ENCODE results near the gene KRTAP10-2.
"Not testable (repeated sequence)": the region's sequence is repeated elsewhere in the genome, so short reads cannot be mapped to it uniquely, and the experiment has no call there.

The KRTAP10-2 gene

DNA sequence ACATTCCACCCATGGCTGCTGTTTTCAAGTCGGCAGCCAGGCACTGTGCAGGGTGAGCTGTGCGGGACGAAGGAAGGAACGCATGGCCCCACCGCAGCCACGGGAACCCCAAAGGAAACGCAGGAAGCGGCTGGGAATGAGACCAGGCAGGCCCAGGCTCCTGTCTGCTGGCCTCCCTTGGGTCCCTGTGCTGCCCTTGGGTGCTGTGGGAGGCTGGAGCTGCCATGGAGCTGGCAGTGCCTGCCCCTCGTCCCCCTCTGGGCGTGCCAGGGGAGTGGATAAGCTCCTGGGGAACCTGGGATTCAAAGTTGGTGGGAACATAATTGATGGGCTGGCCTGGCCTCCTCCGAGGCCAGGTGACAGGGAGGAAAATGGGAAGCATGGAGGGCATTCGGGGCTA, 17.0 kb upstream of the KRTAP10-2 start:
- in situ Hi-C loops (cut with MboI; ENCODE audit: low sequenced_read_pairs) = no loop called here

DNA sequence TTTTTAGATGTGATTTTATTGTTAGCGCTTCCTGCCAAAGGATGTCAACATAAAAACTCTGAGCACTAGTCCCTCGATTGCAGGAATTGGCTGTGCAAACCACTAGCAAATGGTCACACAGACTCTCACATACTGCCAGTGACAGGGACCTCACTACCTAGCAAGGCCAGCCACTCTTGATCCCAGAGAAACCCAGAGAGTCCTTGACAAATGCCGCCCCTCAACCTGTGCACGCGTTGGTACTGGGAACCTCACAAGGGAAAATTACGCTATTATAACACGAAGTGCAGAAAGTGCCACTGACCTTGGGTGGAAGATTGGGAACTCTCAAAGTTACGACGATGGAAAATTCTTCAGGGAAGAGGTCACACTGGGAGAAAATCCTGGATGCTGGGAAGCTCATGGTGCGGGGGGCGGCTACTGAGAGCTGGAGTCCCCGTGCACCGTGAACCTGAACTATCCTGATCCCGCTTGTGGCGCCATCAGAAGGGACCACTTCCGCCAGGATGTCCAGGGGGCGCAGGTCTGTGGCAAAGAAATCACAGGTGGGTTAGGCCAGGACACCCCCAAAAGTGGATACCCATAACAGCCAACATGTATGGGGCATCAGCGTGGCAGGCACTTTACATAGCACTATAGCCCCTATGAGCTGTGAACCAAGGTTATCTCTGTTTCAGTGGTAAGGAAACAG, 16.3 kb upstream of the KRTAP10-2 start:
- in situ Hi-C loops (cut with MboI; ENCODE audit: low sequenced_read_pairs) = no loop called here

DNA sequence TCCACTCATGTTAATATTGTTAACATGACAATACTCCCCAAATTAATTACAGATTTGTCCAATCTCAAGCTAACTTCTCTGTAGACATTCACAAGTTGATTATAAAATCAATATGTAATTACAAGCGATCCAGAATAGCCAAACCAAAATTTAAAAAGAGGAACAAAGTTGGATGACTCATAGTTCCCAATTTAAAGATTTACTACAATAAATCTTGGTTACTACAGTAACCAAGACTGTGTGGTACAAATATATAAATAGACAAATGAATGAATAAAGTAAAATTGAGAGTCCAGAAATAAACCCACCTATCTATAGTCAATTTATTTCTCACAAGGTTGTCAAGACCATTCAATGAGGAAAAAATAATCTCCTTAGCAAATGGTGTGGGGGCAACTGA, 15.1 kb upstream of the KRTAP10-2 start:
- in situ Hi-C loops (cut with MboI; ENCODE audit: low sequenced_read_pairs) = no loop called here

DNA sequence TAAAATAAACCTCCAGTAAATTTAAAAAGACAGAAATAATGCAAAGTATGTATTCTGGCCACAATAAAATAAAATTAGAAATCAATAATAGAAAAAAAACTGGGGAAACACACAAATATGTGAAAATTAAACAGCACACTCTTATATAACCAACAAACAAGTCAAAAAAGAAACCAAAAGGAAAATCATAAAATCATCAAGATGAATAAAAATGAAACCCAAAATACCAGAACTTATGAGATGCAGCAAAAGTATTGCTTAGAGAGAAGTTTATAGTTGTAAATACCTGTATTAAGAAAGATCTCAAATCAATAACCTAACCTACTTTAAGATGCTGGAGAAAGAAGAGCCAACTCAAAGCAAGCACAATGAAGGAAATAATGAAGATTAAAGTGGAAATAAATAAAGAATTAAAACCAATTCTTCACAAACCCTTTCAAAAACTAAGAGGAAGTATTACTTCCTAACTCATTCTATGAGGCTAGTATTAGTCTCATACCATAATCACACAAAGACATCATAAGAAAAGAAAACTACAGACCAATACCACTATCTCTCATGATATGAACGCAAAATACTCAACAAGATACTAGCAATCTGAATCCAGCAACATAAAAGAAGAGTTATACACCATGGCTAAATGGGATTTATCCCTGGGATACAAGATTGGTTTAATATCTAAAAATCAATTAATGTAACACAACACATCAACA, 13.7 kb upstream of the KRTAP10-2 start:
- in situ Hi-C loops (cut with MboI; ENCODE audit: low sequenced_read_pairs) = no loop called here

DNA sequence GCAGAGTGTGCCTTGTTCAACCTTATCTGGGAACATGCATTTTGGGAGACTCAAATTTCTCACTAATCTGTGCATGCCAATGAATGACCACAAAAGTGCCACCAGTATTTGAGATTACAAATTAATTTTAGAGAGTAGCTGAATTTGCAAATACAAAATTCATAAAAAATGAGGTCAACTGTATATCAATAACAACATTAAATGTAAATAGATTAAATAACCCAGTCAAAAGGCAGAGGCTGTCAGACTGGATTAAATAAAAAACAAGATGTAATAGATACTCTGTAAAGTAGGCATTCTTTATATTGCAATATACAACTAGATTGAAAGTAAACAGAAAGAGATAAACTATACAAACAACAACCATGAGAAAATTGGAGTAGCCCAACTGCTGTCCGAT, 12.8 kb upstream of the KRTAP10-2 start:
- in situ Hi-C loops (cut with MboI; ENCODE audit: low sequenced_read_pairs) = no loop called here

DNA sequence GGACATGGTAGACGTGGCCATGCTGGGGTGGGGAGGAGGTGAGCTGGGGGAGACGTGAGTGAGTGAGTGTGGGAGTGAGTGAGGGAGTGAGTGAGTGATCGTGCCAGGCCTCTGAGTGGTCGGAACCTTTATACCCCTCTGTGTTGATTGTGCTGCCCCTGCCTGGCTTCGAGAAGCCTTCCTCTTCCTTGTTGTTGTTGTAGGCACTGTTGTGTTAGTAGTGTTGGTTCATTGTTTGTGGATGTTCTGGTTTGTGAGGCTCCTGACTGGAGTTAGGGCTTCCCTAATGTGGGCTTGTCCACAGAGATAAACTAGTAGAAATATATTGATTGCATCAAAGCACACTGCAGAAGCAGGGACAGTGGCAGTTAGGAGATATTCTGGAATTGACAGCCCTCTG, 7.4 kb upstream of the KRTAP10-2 start, which contains the start of gene KRTAP10-3:
TSS of gene KRTAP10-3 (minus strand) at position 101 of the 400 bp plus-strand sequence. CDS start at position 21, 80 bp downstream.
- in situ Hi-C loops (cut with MboI; ENCODE audit: low sequenced_read_pairs) = no loop called here

DNA sequence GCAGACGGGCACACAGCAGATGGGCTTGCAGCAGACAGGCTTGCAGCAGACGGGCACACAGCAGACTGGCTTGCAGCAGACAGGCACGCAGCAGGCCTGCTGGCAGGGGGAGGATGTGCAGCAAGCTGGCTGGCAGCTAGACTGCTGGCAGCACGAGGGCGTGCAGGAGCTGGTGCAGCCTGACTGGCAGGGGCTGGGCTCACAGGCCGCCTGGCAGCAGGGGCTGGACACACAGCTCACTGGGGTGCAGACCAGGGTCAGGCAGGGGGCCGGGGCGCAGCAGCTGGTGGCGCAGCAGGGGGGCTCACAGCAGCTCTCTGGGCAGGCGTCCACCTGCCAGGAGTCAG, 7.0 kb upstream of the KRTAP10-2 start:
- in situ Hi-C loops (cut with MboI; ENCODE audit: low sequenced_read_pairs) = not testable (repeated sequence)

DNA sequence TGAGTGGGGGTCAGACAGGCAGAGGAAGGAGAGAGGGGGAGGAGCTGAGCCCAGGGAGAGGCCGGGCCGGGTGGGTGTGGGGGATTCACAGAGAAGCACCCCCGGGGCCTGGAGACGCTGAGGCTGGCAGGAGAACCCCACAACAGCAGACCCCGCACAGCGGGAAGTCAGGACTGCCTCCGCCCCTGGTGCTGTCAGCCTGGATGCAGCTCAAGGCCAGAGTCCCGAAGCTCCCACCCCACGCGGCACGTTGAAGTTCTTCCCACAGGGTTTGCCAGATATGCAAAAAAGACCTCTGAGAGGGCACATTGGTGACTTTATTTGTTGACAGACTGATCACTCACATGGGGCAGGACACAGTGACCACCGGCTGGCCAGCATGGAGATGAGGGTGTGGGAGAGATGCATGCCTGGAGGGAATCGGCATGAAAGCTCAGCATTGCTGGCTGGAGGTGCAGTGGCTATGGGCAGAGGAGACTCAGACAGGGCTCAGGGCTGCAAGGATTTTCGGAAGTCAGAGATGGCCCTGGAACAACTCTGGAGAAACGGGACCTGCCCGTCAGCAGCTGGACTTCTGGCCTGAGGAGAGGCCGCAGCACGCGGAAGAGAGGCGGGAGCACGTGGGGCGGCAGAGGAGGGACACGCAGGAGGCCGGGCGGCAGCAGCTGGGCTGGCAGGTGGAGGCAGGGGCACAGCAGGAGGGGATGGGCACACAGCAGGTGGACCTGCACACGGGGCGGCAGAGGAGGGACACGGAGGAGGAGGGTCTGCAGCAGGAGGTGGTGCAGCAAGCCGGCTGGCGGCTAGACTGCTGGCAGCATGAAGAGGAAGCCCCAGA, 6.4 kb upstream of the KRTAP10-2 start:
- in situ Hi-C loops (cut with MboI; ENCODE audit: low sequenced_read_pairs) = no loop called here

DNA sequence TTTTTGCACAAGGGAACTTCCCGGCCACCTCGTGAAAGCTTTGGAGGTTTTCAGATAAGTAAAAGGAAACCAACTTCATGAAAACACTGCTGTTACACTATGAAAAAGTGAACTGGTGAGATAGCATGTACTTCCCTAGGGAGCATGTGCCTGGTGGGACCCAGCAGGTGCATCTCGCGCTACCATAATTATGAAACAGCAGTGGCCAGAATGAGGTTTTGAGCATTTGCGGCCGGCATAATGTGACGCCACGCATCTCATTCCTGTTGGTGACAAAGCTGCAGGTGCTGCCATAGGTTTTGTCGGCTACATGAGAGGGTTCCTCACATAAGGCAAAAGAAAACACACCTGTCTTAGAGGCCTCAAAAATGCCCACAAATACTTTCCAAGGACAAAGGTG, 5.6 kb upstream of the KRTAP10-2 start:
- in situ Hi-C loops (cut with MboI; ENCODE audit: low sequenced_read_pairs) = no loop called here

DNA sequence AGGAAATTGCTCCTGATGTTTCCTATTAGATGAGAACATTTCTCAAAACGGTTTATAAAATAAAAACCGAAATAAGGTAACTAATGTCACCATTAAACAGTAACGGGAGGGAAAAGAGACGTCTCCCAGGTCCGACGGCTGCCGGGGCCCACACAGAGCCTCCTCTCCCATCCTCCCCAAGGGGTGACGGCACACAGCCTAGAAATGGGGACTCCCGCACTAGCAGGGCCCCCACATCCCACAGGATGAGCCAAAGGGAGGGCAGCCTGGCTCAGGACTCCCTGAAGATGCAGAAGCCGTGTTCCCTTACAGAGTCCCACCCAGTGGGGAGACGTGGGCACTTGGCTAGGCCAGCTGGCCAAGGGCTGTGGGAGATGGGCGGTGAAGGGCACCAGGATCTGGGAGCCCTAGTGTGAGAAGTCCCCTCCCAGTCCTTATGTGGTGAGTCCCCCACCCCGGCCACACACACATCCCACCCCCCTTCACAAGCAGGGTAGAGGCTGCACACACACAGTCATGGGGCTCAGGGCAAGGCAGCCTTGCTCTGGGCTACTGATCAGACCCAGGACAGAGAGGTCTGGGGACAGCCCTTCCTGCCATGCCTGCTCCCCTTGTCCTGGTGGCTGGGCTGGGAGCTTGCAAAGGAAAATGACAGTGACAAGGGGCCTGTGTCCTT, 4.0 kb upstream of the KRTAP10-2 start:
- in situ Hi-C loops (cut with MboI; ENCODE audit: low sequenced_read_pairs) = no loop called here

DNA sequence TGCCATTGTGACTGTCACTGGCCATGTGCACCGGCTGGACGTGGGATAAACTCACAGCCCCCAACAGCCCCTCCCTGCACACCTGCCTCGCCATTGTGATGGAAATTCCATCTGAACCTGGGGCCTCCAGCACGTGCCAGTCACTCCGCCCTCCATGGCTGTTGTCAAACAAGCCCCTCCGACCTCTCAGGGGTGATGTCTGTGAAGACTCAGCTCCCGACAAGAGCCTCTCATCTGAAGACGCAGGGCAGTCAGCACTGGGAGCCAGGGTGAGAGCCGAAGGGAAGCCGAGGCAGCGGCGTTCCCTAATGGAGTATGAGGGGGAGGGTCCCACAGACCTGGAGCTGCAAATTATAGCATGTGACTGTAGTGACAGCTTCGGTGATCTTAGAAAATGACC, 1.4 kb upstream of the KRTAP10-2 start:
- in situ Hi-C loops (cut with MboI; ENCODE audit: low sequenced_read_pairs) = no loop called here

DNA sequence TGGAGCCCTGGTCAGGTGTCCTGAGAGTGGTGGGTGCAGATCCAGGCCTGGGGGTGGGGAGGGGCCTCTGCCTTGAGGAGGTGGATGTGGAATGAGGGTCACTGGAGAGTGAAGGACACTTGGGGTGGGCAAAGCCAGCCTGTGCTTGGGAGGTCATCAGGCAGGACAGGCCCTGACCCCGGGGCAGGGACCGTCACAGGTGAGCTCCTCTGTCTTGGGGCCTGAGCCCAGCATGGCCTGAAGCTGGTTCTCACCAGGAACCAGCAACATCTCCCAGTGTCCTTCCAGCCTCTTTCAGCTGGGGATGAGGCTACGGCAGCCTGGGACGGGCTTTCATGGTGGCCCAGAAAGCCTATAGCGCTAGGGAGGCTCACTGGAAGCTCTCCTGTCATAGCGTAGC, 831 bp upstream of the KRTAP10-2 start:
- in situ Hi-C loops (cut with MboI; ENCODE audit: low sequenced_read_pairs) = no loop called here

DNA sequence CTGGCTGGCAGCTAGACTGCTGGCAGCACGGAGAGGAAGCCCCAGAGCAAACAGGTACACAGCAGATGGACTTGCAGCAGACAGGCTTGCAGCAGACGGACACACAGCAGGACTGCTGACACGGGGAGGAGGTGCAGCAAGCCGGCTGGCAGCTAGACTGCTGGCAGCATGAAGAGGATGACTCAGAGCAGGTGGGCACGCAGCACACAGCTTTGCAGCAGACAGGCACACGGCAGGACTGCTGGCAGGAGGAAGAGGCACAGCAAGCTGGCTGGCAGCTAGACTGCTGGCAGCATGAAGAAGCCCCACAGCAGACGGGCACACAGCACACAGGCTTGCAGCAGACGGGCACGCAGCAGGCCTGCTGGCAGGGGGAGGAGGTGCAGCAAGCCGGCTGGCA, 498 bp downstream of the KRTAP10-2 start:
- in situ Hi-C loops (cut with MboI; ENCODE audit: low sequenced_read_pairs) = no loop called here

DNA sequence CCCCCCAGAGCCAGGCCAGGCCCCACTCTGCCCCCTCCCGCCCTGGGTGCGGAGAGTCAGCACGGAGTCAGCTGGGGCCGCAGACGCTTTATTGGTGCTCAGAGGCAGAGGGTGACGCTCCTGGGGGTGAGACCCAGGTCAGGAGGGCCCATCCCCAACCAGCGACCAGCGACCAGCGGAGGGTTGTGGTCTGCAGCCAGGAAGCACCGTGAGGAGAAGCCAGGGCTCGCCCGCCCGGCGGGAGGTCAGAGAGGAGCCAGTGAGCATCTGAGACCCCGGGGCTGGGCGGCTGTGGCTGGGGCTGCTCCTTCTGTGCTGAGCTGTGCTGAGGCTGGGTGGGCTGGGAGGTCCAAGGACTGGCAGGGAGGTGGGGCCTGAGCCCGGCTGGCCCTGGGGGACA, 1.0 kb downstream of the KRTAP10-2 start:
- in situ Hi-C loops (cut with MboI; ENCODE audit: low sequenced_read_pairs) = not testable (repeated sequence)

DNA sequence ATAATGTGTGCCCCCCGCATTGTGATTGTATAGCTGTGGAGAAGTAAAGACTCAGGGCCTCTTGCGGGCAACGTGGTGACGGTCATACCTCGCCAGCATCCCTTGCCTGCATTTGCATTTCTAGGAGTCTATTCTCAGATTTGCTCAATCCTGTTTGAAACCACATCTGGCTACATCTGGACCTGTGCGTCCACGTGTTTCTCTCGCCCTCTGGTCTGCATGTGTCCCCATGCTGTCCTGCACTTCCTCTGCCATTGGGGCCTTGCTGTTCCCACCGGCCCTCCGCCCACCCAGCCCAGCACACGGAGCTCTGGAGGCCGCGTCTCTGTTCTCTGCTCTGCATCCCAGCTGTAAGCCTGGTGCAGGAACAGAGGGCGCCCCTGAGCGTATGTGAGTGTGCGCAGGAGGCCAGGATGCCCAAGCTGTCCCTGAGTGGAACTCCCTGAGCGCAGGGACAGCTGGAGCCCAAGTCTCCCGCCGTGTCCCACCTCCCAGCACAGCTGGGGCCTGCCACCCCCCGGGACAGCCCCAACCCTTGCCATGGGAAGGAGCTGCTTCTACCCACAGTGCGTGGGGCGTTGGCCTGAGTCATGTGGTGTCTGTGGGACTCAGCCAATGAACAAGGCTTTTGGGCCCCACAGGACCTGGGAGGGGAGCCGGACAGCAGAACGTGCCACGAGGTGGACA, 1.6 kb downstream of the KRTAP10-2 start:
- in situ Hi-C loops (cut with MboI; ENCODE audit: low sequenced_read_pairs) = no loop called here

DNA sequence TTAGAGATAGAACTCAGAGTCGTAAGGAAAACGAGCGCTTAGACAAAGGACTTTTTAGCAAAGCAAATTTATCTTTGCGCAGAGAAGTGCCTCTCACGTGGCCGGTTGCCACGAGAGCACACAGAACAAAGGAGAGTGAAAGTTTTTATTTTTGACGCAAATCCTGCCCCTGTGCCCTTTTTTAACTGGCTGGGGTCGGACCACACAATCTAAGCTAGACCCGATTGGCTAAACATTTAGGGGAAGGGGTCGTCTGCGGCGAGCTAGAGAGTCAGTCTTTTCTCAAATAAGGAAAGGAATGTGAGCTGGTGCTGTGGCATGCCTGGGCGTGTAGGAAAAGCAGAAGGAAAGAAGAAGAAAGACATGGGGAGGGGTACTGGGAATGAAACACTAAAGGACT, 2.4 kb downstream of the KRTAP10-2 start:
- in situ Hi-C loops (cut with MboI; ENCODE audit: low sequenced_read_pairs) = no loop called here

DNA sequence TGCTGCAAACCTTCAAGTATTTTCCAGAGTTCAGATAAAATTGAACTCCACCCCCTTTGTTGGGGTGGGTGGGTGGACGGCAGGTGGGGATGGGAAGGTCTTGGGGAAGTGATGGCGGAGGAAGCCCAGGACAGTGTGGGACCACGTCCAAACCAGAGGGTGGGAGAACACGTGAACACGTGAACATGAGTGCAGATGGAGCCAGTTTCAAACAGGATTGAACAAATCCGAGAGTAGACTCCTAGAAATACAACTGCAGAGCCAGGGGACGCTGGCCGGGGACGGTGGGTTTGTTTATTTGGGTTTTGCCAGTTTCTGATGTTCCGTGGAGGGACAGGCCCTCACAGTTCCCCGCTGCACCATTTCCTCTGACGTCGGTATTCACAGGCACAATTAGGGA, 2.9 kb downstream of the KRTAP10-2 start:
- in situ Hi-C loops (cut with MboI; ENCODE audit: low sequenced_read_pairs) = no loop called here

DNA sequence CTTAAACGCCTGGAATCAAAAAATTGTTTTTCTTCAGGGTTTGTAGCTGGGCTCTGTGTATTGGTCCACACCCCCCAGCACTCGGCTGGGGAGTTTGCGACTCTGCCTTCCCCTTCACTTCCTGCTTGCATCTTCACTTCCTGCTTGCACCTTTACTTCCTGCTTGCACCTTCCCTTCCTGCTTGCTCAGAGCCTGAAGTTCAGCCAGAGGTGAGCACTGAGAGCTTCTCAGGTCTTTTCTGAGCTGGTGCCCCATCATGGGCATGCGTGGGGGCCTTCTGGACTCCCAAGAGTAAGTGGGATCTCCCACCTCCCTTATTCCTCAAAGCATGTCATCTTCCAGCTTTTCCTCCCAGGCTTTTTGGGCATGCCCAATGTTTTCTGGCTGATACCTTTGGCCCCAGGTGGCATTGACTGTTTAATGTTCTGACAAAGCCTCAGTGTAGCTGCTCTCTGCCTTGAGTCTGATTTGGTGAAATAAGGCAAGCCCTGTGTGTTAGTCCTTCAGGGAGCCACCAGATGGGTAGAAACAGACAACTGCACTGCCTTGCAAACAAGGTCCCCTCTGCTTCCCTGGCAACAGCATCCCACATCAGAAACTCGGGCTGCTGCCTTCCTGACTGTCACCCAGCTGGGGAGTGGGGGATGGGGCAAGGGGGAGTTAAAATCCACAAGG, 3.5 kb downstream of the KRTAP10-2 start:
- in situ Hi-C loops (cut with MboI; ENCODE audit: low sequenced_read_pairs) = no loop called here

DNA sequence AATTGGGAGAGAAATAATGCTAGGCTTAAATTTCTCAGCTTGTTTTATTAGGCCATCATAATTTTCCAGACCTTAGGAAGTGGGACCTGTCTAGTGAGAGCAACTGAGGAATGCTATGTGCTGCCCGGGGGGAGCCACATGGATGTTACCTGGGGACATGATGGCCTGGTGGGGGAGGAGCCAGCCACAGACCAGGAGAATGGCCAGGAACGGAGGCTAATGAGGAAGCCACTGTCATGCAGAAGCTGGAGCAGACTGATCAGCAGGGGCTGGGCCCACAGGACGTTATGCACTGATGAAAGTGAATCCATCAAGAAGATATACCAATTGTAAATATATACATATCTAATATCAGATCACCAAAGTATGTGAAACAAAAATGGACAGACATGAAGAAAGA, 6.7 kb downstream of the KRTAP10-2 start:
- in situ Hi-C loops (cut with MboI; ENCODE audit: low sequenced_read_pairs) = no loop called here

DNA sequence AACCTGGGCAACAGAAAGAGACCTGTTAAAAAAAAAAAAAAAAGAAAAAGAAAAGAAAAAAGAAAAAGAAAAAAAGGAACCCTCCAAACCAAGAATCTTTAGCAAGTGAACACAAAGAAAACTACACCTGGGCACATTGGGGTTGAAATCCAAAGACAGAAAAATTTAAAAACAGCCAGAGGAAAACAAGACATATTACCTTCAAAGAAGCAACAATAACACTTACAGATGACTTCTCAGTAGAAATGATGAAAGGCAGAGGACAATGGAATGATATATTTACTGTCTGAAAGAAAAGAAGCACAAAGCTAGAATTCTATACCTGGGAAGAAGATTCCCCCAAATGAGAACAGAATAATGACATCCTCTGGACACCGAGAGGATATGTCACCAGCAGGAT, 8.6 kb downstream of the KRTAP10-2 start:
- in situ Hi-C loops (cut with MboI; ENCODE audit: low sequenced_read_pairs) = no loop called here
